H1 (cell line): ENCODE data around the gene CPEB3. TPM values are rescaled to one million over a fixed set of nuclear protein-coding genes. Genes with fewer than 3 reads are reported as not detected.

Source experiments
- GABPA ChIP-seq: IDR thresholded peaks from 2 replicates; pipeline ENCODE4 v1.6.1; 2011; ENCODE audit warnings: mild to moderate bottlenecking, low read length, moderate library complexity, borderline replicate concordance; ENCODE audit not compliant: insufficient read depth
- JUN ChIP-seq: IDR thresholded peaks from 2 replicates; pipeline ENCODE4 v1.6.1; 2011; ENCODE audit warnings: low read depth, mild to moderate bottlenecking, improper control_type of control experiment, low read length
- RNF2 ChIP-seq: fragments of 200-900, 300-1000 bp; sonication (generic); IDR thresholded peaks from 2 replicates; pipeline ENCODE4 v1.7.1; 2016; ENCODE audit warnings: borderline replicate concordance, low read depth, mild to moderate bottlenecking, antibody characterized with exemption, low read length; ENCODE audit not compliant: poor library complexity, severe bottlenecking; ENCODE audit errors: missing control alignments
- SP1 ChIP-seq: IDR thresholded peaks from 2 replicates; pipeline ENCODE4 v1.6.1; 2011; ENCODE audit warnings: low read depth, low read length
- SRF ChIP-seq: IDR thresholded peaks from 2 replicates; pipeline ENCODE4 v1.6.1; 2011; ENCODE audit warnings: mild to moderate bottlenecking, low read depth, low read length, moderate library complexity
- polyA plus RNA-seq, 7 experiments: library from polyadenylated mRNA; depleted of rRNA in 3 of 7; stranded (reverse) in 5 of 7; unstranded in 2 of 7; fragments of >200 nt in 5 of 7; fragments of 200-250 nt in 2 of 7; gene quantifications; 1 replicate in 5 of 7; 2 replicates in 1 of 7; 4 replicates in 1 of 7; pipeline versions ENCODE4 v1.2.1 to v1.2.3, GENCODE V29; 2011 to 2013; ENCODE audit warnings: missing spikeins in 2 of 7, mixed read lengths in 2 of 7
- total RNA-seq: library from RNA; stranded (reverse); fragmentation: NEBNext Ultra II Directional; extraction: Animal tissue kit (Norgen Biotek cat#: 25700); gene quantifications from 2 replicates; pipeline ENCODE4 v1.2.1, GENCODE V29; 2021
- TF ChIP-seq, protein P1 (sequence below): fragments of 300-600 bp; sonication (generic); IDR thresholded peaks from 2 replicates; pipeline ENCODE4 v1.7.1; 2012; ENCODE audit warnings: low read length, moderate library complexity, mild to moderate bottlenecking, inconsistent platforms; ENCODE audit not compliant: insufficient replicate concordance

Gene CPEB3
- total and polyA plus RNA-seq, 2 of the 8 experiments (the other 6 are each of a cell fraction or from before 2014, with no cell fraction given) = 0.39 to 1.7 TPM

DNA sequence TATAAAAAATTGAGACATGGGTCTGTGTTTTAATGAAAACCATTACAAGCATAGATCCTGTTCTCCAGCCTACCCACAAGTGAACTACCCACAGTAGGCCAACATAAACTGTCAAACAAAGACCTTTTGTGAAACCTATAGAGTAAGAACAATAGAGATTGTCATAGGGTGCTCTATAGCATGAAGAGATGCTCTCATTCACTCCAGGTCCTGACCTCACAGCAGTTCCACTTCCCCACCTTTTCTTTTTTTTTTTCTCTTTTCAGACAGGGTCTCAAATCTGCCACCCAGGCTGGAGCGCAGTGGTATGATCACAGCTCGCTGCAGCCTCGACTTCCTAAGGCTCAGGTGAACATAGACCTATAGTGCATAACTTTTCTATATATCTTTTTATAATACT is 72.3 kb downstream of the CPEB3 start (continued):
- TF ChIP-seq, protein P1, sequence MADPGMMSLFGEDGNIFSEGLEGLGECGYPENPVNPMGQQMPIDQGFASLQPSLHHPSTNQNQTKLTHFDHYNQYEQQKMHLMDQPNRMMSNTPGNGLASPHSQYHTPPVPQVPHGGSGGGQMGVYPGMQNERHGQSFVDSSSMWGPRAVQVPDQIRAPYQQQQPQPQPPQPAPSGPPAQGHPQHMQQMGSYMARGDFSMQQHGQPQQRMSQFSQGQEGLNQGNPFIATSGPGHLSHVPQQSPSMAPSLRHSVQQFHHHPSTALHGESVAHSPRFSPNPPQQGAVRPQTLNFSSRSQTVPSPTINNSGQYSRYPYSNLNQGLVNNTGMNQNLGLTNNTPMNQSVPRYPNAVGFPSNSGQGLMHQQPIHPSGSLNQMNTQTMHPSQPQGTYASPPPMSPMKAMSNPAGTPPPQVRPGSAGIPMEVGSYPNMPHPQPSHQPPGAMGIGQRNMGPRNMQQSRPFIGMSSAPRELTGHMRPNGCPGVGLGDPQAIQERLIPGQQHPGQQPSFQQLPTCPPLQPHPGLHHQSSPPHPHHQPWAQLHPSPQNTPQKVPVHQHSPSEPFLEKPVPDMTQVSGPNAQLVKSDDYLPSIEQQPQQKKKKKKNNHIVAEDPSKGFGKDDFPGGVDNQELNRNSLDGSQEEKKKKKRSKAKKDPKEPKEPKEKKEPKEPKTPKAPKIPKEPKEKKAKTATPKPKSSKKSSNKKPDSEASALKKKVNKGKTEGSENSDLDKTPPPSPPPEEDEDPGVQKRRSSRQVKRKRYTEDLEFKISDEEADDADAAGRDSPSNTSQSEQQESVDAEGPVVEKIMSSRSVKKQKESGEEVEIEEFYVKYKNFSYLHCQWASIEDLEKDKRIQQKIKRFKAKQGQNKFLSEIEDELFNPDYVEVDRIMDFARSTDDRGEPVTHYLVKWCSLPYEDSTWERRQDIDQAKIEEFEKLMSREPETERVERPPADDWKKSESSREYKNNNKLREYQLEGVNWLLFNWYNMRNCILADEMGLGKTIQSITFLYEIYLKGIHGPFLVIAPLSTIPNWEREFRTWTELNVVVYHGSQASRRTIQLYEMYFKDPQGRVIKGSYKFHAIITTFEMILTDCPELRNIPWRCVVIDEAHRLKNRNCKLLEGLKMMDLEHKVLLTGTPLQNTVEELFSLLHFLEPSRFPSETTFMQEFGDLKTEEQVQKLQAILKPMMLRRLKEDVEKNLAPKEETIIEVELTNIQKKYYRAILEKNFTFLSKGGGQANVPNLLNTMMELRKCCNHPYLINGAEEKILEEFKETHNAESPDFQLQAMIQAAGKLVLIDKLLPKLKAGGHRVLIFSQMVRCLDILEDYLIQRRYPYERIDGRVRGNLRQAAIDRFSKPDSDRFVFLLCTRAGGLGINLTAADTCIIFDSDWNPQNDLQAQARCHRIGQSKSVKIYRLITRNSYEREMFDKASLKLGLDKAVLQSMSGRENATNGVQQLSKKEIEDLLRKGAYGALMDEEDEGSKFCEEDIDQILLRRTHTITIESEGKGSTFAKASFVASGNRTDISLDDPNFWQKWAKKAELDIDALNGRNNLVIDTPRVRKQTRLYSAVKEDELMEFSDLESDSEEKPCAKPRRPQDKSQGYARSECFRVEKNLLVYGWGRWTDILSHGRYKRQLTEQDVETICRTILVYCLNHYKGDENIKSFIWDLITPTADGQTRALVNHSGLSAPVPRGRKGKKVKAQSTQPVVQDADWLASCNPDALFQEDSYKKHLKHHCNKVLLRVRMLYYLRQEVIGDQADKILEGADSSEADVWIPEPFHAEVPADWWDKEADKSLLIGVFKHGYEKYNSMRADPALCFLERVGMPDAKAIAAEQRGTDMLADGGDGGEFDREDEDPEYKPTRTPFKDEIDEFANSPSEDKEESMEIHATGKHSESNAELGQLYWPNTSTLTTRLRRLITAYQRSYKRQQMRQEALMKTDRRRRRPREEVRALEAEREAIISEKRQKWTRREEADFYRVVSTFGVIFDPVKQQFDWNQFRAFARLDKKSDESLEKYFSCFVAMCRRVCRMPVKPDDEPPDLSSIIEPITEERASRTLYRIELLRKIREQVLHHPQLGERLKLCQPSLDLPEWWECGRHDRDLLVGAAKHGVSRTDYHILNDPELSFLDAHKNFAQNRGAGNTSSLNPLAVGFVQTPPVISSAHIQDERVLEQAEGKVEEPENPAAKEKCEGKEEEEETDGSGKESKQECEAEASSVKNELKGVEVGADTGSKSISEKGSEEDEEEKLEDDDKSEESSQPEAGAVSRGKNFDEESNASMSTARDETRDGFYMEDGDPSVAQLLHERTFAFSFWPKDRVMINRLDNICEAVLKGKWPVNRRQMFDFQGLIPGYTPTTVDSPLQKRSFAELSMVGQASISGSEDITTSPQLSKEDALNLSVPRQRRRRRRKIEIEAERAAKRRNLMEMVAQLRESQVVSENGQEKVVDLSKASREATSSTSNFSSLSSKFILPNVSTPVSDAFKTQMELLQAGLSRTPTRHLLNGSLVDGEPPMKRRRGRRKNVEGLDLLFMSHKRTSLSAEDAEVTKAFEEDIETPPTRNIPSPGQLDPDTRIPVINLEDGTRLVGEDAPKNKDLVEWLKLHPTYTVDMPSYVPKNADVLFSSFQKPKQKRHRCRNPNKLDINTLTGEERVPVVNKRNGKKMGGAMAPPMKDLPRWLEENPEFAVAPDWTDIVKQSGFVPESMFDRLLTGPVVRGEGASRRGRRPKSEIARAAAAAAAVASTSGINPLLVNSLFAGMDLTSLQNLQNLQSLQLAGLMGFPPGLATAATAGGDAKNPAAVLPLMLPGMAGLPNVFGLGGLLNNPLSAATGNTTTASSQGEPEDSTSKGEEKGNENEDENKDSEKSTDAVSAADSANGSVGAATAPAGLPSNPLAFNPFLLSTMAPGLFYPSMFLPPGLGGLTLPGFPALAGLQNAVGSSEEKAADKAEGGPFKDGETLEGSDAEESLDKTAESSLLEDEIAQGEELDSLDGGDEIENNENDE = no peak
- TF ChIP-seq RNF2 (no peak), SRF (no peak), SP1 (no peak), JUN (no peak), GABPA (no peak)
